GM18498 (cell line): ENCODE data around the gene CCDC106.

Source experiments
- ATAC-seq: cut with Tn5 transposase; IDR thresholded peaks from one replicate; pipeline ENCODE4 v1.9.1; 2021; ENCODE audit warnings: mild to moderate bottlenecking, moderate library complexity; ENCODE audit not compliant: unreplicated experiment

The CCDC106 gene

DNA sequence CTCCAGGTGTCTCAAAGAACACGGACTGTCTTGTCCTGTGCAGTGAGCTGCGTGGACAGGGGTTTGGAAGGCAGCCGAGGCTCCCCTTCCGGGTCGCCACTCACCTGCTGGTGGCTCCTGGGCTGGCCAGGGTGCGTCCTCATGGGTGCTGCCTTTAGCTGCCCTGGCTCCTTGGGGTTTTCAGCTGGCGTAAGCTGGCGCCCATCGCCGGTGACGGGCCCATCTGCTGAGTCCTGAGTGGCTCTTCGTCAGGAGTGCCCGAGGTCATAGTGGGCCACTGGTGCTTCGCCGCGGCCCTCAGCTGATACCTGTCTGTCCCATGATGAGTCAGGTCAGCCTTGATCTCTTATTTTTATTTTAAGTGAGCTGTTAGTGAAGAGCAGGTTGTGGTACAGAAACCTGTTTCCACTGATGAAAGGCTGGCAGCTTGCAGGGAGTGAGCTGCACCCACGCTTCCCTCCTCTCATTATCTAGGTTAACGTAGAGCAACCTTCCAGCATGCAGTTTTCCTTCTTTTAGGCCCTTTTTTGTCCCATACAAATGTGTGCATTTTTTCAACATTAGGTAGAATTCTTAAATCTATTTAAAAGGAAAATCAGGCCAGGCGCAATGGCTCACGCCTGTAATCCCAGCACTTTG, 45.4 kb downstream of the CCDC106 start:
- no peak for ATAC-seq

DNA sequence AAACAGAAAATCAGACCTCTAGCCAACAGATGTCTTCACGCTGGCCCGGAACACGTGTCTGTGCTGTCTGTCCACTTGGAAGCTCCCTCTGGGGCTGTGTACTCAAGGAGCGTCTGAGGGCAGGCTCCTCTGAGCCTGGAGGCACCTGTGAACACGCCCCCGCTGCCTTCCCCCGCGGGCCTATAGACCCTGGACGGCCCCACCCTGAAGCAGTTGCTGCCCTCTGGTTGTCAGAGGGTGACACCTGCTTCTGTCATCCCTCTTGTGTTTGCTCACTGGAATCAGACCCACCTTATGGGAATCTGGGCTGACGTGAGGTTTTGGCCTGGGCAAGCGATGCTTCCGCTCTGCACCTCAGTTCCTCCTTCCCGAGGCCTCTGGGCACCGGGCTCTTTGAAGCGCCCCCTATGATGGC, 46.2 kb downstream of the CCDC106 start:
- no peak for ATAC-seq

DNA sequence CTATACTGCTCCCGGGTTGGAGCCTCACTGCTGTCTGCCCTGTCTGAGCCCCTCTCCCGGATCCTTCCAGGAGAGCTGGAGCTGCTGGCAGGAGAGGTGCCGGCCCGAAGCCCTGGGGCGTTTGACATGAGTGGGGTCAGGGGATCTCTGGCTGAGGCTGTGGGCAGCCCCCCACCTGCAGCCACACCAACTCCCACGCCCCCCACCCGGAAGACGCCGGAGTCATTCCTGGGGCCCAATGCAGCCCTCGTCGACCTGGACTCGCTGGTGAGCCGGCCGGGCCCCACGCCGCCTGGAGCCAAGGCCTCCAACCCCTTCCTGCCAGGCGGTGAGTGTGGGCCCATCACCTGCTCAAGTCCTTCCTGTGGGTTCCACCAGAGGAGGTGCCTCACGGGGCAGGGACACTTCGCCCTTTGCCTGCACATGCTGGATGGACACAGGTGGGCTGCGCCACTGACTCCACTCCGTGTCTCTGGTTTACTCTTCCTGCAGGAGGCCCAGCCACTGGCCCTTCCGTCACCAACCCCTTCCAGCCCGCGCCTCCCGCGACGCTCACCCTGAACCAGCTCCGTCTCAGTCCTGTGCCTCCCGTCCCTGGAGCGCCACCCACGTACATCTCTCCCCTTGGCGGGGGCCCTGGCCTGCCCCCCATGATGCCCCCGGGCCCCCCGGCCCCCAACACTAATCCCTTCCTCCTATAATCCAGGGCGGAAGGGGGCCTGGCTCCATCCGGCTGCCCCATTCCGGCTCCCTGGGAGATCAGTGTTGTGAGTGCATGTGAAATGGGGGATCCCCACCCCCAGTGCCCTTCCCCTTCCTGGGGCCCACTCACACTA, 46.9 kb downstream of the CCDC106 start:
- ATAC-seq = no peak

DNA sequence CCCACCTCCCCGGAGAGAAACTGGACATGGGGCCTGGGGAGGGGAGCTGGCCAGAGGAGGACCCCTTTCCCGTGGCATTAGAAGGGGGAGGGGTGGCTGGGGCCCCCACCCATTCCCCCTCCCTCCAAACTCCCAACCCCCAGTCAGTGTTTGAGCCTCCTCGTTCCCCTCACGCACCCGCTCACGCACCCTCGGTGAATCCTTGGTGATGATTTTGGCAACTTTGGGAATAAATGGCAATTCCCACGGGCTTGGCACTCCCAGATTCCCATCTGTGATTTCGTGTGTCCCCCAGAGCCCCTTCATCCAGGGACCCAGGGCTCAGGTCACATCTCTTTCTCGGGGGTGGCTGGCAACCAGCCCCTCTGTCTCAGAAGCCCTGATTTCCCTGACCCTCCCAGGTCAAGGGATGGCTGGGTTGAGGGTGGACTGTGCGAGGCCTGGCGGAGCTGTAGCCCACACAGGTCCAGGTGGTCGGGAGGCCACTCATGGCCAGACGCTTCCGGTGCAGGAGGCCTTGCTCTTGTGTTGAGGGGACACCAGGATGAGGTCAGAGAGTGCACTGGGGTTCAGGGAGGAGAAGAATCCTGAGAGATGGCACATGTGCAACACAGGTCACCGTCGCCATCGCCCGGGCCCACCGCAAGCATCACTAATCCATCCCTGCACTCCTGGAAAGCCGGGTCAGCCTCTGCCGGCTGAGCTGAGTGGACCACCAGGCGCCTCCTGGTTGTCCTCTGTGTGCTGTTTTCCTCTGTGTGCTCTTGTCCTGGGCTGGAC, 47.7 kb downstream of the CCDC106 start:
- no peak for ATAC-seq

DNA sequence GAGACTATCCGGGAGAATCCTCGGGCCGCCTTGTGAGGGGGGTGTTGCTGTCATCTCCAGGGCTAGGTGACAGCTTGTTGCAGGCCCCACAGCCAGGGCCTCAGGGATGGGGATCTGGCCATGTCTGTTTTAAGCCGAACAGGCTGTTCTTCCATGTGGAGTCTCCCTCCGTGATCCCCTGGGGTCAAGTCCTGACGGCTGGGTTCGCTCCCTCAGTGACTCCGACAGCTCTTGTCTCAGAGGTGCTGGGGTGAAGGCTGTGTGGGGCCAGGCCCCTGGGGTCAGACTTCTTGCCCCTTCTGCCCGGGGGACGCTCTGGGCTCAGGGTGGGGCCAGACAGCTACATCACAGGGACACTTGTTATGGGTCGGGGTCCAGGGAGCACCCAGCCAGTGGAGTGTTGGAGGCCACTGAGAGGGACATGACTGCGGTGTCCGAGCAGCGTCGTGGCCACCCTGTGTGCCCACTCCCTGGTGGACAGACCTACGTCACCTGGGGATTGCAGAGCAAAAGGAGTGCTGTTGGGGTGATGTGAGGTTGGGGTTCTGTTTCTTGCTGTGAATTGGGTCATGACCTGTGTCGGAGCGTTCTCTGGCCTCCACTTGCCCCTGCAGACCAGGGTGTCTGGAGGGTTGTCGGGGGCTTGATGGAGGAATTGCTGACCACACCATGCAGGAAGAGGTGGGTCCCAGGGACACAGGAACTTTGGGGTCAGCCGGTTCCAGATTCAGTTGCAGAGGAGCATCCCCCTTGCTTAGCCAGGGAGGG, 48.5 kb downstream of the CCDC106 start:
- ATAC-seq = no peak

DNA sequence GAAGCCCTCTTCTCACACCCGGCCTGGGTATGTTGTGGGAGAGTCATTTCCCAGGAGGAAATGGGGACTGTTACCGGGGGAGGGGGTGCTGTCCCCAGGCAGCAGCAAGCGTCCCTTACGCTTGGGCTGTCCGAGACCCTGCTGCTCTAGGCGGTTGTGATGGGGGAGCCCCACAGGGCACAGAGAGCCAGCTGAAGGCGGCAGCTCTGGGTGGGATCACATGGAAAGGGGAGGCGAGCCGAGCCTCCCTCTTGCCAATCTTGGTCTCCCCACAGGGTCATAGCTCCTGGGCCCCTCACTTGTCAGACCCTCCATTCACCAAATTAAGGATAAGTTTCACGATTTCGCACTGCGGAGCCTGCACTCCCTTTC, 49.0 kb downstream of the CCDC106 start:
- no peak for ATAC-seq

DNA sequence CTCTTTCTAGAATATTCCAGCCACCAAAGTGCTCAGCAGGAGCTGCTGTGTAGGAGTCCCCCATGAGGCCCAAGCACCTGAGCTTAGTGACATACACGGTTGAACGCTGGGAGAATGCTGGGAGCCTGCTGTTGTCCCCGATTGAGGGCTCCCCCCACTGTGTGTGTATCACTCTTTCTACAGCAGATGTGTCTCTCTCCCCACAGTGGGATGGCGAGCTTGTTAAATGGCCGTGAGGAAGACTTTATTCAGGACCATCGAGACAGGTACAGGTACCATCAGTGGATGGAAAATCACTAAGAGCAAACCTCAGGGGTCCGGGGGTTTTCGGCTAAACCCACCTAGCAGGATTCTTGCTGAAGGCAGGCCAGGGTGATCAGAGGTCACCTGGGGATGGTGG, 49.7 kb downstream of the CCDC106 start:
- ATAC-seq = no peak

DNA sequence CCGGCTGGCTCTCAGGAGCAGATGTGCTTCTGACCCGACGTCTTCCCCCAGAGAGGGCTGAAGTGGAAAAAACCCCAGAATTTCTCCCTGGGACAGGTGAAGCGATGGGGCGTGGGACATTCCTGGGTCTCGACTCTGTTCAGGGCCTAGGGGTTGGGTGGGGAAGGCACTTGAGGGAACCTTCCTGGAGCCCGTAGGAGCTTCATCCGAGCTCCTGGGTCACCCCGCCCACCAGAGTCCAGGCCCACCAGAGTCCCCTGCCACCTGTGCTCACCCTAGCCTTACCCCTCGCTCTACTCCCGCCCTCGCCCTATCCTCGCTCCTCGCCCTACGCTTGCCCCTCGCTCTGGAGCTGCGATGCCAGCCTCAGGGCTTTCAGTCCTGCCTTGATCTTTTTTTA, 50.2 kb downstream of the CCDC106 start:
- no peak for ATAC-seq

DNA sequence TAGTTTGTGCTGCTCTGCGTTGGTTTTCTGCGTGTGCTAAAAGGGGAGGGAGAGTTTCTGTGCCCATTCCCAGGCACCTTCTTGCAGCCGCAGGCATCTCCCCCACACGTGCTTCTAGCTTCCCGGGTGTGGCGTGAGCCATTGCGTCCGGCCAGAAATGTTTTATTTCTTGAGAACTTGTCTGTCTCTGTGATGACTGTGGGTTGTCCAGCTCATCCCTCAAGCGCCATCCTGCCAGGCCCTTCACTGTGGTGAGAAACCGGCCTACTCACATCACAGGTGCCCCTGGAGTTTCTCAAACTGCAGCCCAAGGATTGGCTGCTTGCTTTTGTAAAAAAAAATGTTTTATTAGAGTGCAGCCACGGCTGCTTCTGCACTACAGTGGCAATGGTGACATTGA, 51.2 kb downstream of the CCDC106 start:
- ATAC-seq = no peak

DNA sequence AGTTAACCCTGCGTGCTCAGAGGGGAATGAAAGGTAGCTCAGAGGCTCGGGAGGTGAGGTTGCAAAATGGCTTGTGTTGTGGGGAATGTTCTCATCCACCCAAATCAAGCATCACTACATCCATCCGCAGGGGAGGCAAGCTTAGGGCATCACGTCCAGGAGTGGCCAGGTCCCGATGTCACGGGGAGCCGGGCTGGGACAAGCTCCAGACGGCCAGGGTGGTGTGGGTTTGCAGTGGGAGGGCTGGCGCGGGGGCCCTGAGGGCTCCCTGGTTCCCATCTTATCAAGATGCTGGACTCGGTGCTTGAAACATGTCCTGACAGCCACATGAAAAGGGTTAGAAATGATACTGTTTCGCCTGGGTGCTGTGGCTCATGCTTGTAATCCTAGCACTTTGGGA, 52.8 kb downstream of the CCDC106 start:
- ATAC-seq = no peak

DNA sequence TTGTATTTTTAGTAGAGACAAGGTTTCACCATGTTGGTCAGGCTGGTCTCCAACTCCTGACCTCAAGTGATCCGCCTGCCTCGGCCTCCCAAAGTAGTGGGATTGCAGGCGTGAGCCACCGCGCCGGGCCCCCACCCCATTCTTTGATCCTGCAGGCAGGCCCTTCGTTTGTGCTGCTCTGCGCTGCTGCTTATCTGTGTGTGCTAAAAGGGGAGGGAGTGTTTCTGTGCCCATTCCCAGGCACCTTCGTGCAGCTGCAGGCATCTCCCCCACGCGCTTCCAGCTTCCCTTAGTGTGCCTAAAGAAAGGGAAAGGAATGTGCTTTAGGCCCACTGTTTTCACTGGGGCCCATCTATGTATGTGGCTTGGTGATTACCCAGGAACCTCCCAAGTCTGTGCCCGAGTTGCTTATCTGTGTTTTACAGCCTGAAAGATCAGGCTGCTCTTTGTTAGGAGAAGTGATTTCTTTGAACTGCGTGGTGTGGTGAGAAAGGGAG, 54.2 kb downstream of the CCDC106 start:
- no peak for ATAC-seq
